CD4-positive, alpha-beta T cell treated with Interleukin-17A for 1 hour (primary cell): ENCODE data around the gene SPACA6.
"Not testable (repeated sequence)": the region's sequence is repeated elsewhere in the genome, so short reads cannot be mapped to it uniquely, and the experiment has no call there.

Source experiments
- DNase-seq: peaks from one replicate; pipeline ENCODE4 v3.0.0-alpha.2; 2020

The SPACA6 gene

DNA sequence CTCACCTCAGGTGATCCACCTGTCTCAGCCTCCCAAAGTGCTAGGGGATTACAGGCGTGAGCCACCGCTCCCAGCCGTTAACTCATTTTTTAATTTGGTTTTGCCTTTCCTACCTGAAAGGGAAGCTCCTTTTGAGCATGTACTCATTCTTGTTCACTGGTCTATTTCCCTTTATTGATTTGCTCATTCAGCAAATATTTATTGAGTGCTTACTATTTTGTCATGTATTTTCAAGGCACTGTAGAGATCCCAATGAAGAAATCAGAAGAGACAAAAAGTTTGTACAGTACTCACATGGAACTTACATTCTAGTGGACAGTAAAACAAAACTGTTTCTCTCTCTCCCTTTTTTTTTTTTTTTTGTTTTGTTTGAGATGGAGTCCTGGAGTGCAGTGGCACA lies 13.8 kb downstream of the SPACA6 start:
- no peak for DNase-seq

DNA sequence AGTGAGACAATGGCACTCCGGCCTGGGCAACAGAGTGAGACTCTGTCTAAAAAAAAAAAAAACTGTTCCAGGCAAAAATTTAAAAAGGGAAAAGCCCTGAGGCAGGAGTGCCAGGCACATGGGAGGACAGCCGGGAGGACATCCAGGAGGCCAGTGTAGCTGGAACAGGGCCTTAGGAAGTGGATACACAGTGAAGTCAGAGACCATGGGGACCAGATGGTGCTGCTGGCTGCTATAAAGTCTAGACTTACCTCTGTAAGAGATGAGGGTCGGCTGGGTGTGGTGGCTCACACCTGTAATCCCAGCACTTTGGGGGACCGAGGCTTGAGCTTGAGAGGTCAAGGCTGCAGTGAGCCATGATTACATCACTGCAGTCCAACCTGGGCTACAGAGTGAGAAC lies 15.7 kb downstream of the SPACA6 start:
- DNase-seq, result no peak

DNA sequence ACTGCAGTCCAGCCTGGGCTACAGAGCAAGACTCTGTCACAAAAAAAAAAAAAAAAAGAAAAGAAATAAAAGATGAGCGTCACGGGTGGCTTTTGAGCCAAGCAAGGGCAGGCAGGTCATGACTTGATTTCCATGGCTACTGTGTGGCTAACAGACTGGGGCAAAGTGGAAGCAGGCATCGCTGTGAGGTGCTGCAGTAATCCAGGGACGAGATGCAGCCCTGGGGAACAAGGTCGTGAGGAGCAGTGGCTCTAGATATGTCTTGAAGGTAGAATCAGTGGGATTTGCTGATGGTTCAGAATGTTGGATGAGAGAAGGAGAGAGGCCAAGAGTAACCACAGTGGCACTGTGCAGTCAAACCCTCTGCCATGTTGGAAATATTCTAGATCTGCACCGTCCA lies 16.4 kb downstream of the SPACA6 start:
- DNase-seq, result no peak

DNA sequence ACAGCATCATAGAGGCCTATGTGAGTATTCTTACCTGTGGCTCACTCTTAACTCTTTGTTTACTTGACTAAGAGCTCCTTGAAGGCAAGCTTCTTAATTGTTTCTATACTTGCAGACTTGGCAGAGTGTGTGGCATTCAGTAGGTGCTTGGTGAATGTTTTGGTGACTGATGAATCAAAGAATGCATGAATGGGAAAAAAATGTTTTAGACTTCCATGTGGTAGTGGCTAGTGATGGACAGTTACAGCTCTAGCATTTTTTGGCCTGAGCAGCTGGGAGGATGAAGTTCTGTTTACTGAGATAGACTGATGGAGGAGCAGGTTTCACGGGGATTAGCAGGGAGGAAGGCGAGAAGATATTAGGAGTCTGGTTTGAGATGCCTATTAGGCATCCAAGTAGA lies 17.0 kb downstream of the SPACA6 start:
- no peak for DNase-seq

DNA sequence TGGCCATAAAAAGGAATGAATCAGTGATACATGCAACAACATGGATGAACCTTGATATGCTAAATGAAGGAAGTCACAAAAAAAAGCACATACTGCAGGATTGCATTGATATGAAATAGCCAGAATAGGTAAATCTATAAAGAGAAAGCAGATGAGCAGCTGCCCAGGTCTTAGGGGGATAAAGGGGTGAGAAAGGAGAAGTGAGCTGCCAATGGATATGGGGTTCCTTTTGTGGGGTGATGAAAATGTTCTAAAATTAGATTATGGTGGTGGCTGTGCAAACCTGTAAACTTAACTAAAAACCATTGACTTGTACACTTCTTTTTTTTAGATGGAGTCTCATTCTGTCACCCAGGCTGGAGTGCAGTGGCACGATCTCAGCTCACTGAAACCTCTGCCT lies 18.6 kb downstream of the SPACA6 start:
- no peak for DNase-seq

DNA sequence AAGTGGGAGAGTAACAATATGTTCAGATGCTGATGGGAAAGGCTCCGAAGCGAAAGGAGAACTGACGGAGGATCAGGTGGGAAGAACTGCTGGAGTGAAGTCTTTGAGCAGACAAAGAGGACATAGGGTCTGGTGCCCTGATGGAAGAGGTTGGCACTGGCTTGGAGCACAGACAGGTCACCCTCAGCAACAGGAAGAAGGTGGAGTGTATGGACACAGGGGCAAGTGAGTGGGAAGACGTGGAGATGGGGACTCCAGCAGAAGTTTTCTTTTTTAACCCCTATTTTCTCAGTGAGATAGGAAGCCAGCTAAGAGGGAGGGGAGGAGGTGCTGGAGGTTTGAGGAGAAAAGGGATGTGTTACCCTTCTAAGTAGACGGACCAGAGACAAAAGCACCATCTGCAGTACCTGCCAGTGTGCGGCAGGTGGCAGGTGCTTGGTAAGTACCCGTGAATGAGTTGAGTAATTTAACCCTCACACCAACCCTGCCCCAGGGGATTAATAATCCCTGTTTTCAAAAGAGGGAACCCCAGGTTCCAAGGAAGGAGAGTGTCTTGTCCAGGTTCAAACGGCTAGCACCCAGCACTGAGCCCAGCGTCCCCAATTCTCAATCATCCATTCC lies 19.4 kb downstream of the SPACA6 start:
- DNase-seq, result no peak

DNA sequence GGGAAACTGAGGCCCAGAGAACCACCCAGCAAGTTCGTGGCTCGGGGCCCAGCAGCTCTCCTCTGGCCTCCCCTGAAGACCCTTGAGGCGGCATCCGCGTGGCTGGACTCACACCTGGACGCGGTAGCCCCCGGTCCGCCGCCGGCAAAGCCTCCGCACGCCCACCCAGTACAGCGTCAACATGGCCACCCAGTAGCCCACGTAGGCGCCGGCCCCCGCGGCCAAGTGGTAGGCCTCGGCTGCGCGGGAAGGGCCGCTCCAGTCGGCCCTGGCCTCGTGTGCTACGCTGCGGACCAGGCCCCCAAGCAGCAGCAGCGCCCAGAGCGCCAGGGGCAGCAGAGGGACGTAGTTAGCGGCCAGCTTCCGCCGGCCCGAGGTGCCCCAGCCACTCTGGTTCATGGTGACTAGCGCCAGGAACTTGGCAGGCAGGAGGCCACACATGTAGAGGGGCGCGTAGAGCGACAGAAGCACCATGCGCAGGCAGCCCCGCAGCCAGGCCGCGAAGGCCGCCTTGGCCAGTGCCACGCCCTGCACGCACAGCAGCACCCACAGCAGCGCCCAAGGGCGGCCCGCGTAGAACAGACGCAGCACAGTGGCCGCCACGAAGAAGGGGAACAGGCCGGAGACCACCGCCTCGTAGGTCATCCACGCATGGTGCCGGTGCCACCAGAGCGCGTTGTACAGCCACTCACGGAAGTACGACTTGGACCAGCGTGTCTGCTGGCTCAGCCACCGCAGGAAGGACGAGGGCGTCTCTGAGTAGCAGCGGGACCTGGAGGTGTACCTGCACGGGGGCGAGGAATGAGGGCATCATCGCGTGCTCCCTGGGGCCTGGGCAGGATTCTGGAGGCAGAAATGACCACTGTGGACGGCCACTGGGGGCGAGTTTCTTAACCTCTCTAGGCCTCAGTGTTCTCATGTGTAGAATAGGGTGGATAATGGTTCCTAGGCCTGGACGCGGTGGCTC lies 20.5 kb downstream of the SPACA6 start:
- DNase-seq, result no peak

DNA sequence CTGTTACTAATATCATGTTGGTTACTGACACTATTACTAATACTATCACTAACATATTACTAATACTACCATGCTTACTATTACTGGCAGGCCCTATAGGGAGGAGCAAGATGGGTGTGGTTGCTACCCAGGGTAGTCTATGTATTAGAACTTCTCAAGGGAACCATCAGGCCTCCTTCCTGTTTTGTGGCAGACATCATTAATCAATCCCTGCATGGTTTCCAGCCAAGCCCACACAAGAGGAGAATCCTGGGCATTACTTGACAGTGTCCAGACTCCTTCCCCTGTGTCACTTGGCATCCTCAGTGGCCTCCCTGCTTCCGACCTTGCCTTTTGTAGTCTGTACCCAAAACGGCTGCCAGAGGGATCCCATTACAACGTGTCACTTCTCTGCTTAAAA lies 21.7 kb downstream of the SPACA6 start:
- DNase-seq, result no peak

DNA sequence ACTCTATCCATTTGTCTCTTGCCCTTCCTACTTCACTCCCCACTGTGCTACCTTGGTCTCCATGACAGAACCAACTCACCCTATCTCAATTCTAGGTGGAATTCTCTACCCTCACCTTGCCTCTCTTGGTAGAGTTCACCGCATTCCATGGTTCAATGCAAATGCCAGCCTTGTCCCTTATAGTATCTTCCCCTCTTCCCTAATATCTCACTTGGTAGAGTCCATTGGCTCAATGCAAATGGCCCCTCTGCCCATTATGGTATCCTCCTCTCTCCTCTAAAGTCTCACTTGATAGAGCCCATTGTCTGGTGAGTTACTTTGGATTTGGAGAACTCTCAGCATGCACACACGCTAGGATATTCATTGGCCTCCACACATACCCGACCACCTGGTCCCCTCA lies 22.7 kb downstream of the SPACA6 start:
- DNase-seq, result no peak

DNA sequence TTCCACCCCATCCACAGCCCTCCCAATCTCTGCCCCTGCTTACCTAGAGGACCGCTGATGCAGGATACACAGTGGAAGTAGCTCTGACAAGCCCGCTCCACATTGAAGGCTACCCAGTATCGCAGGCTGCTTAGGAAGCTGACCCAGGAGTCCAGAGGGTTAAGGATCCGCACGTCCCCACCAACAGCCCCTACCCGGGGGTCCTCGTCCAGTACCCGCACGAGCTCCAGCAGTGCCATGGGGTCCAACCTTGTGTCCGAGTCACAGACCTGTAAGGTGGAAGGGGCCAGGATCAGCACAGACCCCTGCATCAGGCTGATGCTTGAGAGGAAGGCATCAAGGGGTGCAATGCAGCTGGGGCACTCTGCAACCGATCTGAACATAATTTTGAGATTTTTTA lies 23.8 kb downstream of the SPACA6 start:
- no peak for DNase-seq

DNA sequence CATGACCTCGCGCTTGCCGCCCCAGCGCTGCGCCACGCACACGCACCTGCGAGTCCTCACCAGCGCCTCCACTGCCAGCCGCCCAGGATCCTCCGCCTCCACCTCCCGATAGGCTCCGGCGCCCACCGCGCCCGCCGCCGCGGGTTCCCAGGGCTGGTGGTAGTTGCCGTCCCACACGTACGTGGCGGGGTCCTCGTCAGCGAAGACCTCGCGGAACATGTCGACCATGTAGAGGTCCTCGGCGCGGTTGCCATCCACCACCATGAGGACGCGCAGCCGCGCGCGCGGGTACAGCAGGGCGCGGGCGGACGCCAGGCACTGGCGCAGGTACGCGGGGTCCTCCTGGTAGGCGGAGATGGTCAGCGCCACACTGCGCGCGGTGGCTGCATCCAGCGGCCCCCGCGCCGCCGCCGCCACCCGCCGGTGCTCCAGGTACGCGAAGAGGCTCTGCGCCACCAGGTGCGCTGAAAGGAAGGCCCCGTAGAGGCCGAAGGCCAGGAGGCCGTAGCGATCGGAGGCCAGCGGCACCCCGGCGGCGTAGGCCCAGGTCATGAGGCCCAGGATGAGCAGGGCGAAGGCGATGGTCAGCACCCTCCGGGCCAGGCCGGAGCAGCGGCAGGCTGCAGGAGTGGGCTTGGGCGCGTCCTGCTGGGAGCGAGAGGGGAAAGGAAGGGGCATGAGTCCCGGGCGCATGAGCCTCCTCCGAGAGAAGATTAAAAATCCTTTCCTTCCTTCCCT lies 26.3 kb downstream of the SPACA6 start:
- DNase-seq, result no peak

DNA sequence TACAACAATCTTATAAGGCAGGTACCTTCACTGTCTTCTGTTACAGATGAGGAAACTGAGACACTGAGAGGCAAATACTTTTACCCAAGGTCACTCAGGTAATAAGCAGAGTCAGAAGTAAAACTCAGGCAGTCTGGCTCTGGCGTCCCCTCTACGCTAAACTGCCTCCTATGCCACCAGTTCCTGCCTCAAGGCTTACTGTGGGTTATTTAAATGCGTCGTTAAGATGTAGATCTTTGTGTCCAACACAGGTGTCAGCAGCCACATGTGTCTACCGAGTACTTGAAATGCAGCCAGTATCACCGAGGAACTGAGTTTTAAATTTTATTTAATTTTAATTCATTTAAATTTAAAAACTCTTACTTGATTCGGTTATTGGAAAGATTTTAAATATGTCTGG lies 28.8 kb downstream of the SPACA6 start:
- DNase-seq, result no peak

DNA sequence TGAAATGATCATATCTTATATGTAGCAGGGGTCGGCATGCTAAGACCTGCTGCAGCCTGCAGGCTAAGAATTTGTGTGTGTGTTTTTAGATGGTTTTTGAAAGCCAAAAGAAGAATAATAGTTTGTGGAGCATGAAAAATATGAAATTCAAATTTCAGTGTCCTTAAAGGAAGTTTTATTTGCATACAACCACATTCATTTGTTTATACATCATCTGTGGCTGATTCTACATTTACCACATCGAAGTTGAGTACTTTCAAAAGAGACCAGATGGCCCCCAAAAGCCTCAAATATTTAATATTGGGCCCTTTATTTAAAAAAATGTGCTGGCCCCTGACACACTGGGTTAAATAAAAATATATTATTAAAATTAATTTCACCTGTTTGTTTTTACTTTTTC lies 29.4 kb downstream of the SPACA6 start:
- DNase-seq, result no peak

DNA sequence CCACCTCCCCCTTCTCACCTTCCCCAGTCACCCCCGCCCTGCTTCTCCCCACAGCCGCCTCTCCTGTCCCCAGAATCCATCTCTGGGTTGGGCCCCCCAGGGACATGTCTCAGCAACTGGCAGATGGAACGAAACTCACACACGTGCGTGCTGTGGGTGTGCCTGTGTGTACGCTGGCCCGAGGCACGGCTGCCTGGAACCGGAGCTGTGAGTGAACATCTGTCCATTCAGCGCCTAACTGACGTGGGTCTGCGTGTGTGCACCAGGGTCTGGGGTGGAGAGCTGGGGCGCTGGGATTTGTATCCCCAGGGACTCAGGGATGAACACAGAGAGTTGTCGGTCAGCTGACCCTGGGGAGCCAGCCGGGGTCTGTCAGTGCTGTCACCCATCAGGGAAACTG lies 31.4 kb downstream of the SPACA6 start:
- no peak for DNase-seq

DNA sequence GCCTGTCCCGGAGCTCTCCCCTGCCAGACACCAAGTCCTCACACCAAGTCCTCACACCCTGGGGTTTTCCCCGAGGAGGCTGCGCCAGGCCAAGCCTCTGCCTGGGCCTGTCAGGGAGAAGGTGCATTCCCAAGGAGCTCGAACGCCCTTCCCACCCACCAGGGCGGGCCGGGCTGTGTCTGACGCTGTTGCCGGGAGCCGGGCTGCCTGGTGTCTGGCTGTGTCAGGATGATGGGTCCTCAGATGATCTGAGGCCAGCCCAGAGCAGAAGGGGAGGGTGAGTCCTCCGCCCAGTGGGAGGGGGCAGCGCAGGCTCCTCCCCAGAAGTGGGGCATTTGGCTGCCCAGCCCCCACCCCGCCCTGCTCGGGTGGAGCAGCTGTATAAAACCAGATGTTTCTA lies 32.9 kb downstream of the SPACA6 start:
- DNase-seq, result no peak

DNA sequence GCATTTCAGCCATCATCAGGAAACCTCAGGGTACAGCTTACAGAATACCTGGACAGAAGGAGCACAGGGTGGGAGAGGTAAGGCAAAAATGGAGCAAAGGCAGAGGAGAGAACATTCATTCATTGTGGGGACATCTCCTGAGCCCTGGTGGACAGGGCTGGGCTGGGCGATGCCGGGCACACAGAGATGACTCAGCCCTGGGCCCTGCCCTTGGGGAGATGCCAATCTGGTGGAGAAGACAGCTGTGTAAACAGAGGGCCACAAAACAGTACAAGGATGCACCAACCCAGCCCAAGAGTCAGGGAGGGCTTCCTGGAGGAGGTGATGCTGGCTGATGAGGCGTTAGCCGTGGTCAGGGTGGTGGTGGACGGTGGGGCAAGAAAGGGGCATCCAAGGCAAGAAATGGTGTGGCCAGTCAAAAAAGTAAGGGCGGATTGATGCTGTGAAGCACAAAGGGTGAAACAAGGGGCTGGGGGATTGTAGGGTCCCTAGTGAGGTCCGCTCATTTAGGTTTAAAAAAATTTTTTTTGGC lies 34.3 kb downstream of the SPACA6 start:
- DNase-seq, result no peak

DNA sequence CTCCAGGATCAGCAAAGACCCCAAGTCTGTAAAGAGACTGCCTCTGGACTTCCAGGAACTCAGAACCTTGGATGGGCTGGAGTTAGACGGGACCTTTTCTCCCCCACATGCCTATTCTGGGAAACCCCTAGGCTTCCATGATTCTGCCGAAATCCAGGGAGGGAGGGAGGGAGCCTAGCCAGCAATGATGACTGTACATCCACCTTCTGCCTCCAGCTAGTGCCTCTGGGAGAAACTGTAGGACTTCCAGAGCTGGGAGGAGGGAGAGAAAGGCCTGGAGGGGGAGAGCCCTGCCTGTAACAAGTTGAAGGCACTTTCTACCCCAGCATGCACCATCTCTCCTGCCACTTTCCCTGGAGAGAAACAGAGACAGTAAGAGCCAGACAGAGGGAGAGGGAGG lies 36.7 kb downstream of the SPACA6 start:
- no peak for DNase-seq

DNA sequence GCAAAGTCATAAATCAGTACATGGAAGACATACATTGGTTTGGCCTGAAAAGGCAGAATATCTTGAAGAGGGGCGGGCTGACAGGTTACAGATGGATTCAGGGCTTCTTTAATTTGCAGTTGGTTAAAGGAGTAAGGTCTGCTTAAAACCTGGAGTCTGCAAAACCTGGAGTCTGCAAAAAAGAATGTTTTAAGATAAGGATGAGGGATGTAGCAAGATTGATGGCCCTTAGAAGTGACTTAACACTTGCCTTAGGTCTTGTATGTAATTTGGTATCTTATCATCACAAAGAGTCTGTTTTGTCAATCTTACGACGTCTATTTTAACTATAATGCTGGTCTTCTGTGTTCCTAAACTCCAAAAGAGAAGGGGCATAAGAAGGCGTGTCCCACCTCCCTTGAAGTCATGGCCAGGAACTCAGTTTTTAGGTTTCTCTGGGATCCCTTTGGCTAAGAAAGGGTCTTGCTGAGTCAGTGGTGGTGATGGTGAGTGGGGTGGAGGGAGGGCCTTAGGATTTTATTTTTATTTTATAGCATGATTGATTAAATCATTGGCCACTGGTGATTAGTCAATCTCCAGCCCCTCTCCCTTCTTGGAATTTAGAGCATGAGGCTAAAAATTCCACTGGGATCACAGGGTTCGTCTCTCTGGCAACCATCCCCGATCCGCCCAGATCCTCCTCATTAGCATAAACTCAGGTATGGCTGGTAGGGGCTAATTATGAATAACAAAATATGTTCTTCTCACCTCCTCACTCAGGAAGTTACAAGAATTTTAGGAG lies 40.8 kb downstream of the SPACA6 start:
- no peak for DNase-seq

DNA sequence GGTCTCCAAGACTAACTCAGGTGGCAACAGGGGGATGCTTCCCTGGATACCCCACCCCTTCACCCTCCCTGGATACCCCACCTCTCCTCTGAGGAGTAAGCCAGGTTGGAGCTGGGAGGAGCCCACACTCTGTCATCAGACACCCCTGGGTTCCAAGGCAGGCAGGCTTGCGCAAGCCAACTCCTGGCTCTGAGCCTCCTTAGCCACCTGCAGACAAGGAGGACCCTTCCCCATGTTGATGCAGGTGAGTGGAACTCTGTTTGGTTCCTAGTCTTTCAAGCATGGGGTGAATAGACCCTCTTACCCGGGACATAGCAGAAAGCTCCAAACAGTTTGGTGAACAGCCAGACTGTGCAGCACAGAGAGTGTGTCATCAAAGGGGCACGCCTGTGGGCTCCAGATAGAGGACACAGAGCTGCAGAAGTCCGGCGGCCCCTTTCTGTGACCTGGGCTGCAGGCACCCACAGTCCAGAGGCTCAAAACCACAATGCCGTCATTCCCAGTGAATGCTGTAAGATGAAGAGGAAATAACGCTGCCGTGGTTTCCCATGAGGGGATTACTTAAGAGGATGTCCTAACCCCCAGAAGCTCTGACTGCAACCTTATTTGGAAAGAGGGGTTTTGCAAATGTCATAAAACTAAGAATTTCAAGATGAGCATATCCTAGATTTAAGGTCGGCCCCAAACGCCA lies 42.8 kb downstream of the SPACA6 start:
- DNase-seq, result peak; percentile 23

DNA sequence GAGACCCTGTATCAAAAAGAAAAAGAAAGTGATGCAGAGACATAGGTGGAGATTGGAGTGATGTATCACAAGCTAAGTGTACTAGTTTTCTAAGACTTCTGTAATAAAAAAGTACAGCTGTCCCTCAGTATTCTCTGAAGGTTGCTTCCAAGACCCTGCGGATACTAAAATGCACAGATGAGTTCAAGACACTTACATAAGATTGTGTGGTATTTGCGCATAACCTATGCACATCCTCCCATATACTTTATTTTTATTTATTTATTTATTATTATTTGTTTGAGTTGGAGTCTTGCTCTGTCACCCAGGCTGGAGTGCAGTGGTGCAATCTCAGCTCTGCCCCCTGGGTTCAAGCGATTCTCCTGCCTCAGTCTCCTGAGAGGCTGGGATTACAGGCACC lies 44.3 kb downstream of the SPACA6 start:
- DNase-seq, result no peak

DNA sequence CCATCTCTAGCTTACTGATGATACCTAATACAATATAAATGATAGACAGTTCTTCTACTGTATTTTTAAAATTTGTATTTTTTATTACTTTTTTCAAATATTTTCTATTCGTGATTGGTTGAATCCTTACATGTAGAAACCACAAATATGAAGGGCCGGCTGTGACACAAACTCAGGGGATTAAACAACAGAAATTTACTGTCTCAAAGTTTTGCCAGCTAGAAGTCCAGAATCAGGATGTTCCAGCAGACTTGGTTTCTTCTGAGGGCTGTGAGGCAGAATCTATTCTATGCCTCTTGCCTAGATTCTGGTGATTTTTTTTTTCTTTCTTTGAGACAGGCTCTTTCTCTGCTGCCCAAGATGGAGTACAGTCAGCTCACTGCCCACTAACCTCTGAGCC lies 44.8 kb downstream of the SPACA6 start:
- no peak for DNase-seq

DNA sequence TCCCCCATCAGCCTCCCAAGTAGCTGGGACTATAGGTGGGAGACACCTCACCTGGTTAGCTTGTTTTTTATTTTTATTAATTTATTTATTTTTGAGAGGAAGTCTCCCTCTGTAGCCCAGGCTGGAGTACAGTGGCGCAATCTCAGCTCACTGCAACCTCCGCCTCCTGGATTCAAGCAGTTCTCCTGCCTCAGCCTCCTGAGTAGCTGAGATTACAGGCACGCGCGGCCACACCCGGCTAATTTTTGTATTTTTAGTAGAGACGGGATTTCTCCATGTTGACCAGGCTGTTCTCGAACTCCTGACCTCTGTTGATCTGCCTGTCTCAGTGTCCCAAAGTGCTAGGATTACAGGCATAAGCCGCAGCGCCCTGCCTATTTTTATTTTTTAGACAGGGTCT lies 45.4 kb downstream of the SPACA6 start:
- DNase-seq, result not testable (repeated sequence)
